Measurements from ENCODE around the gene OR10H2.
"Not testable (repeated sequence)": the region's sequence is repeated elsewhere in the genome, so short reads cannot be mapped to it uniquely, and the experiment has no call there.

OR10H2 gene, protein sequence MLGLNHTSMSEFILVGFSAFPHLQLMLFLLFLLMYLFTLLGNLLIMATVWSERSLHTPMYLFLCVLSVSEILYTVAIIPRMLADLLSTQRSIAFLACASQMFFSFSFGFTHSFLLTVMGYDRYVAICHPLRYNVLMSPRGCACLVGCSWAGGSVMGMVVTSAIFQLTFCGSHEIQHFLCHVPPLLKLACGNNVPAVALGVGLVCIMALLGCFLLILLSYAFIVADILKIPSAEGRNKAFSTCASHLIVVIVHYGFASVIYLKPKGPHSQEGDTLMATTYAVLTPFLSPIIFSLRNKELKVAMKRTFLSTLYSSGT

DNA sequence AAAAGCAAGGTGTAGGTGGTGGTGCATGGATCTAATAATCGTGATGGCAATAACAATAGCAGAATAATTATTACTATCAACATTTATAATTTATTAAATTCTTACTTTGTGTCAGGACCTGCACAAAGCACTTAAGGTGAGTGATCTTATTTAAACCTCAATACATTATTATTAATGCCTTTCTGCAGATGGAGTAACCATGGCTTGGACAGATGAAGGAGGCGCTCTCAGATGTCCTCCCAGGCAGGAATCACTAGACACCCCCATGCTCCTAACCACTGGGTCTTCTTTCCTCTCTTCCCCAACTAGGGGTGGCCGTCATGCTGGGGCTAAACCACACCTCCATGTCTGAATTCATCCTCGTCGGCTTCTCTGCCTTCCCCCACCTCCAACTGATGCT, at the start of gene OR10H2:
OR10H2 (plus strand) TSS at position 301 of the 400 bp plus-strand sequence; CDS start at position 321, 20 bp downstream.
- no peak for DNase-seq (ENCODE audit: low spot score)

DNA sequence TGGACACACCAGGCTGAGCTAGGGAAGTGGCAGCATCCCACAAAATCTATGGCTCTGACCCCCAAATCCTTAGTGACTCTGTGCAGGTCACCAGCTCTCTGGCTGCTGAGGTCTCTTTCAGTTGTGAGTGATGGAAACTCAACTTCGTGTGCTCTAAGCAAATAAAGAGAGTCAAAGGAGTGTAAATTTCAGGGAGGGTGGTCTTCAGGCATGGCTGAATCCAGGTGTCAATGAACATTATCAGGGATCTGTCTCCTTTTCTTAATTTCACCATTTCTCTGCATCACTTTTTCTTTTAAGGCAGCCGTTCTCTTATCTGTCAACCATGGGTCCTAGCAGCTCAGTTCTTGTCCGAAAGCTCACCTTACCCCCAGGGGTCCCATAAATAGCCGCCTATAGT, 48.7 kb upstream of the OR10H2 start:
- DNase-seq (ENCODE audit: low spot score), result no peak

- DNase-seq (ENCODE audit: low spot score), result not testable (repeated sequence)
These were observed 48.0 kb upstream of the OR10H2 start for GRCh38 chr19:15679865-15680264.

GRCh38 chr19:15680478-15681322, 47.1 kb upstream of the OR10H2 start:
- DNase-seq (ENCODE audit: low spot score), result no peak

DNA sequence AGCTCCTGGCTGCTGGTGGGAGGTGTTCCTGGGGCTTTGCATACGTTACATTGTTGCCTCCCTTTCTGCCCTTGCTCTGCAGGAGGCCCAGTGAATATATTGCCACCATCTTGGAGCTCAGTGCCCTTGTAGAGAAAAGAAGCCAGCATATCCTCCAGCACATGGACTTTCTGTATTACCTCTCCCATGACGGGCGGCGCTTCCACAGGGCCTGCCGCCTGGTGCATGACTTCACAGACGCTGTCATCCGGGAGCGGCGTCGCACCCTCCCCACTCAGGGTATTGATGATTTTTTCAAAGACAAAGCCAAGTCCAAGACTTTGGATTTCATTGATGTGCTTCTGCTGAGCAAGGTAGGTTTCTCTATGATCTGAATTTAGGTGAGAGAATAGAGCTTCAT, 44.4 kb upstream of the OR10H2 start:
- DNase-seq (ENCODE audit: low spot score), result no peak

GRCh38 chr19:15684828-15685227, 43.0 kb upstream of the OR10H2 start:
- no peak for DNase-seq (ENCODE audit: low spot score)

GRCh38 chr19:15696654-15697194, 31.1 kb upstream of the OR10H2 start:
- no peak for DNase-seq (ENCODE audit: low spot score)

- no peak for DNase-seq (ENCODE audit: low spot score)
These were observed 25.9 kb upstream of the OR10H2 start for GRCh38 chr19:15701757-15702533.

DNA sequence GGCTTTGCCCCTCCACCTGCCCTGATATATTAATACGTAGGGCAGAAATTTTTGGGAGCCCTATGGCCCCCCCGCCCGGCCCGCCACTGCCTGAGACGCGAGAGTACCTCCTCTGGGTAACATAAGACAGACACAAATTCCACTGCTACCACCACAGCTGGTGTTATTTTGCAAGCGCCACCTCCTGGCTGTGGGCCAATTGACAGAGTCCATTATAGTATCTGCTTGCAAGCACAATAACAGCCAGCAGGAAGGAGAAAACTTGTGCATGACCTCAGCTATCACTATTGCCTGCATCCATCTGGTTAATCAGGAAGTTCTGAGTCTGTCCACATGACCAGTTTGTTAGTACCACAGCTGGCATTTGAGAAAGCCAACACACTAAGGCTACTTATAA, 25.3 kb upstream of the OR10H2 start:
- DNase-seq (ENCODE audit: low spot score), result peak; percentile 61

- DNase-seq (ENCODE audit: low spot score), result no peak
These were observed 13.2 kb upstream of the OR10H2 start for GRCh38 chr19:15714638-15715037.

DNA sequence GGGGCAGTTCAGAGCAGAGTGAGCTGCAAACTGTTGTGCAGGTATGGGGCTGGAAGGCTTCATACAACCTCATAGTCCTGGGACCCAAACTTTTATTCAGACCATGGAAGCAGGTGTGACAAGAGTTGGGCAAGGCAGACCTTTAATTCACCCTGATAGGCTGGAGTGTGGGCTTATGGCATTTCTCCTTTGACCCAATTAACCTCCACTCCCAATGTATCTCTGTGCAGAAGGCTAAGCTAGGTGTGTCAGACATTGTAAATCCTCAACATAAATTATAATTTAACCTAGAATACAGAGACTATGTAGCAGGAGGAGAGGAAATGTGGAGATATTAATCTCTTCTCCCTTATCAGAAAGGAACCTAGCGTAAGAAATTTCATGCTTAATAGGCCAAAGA, 12.2 kb upstream of the OR10H2 start:
- no peak for DNase-seq (ENCODE audit: low spot score)

- no peak for DNase-seq (ENCODE audit: low spot score)
These were observed 10.0 kb upstream of the OR10H2 start for GRCh38 chr19:15717809-15718208.

DNA sequence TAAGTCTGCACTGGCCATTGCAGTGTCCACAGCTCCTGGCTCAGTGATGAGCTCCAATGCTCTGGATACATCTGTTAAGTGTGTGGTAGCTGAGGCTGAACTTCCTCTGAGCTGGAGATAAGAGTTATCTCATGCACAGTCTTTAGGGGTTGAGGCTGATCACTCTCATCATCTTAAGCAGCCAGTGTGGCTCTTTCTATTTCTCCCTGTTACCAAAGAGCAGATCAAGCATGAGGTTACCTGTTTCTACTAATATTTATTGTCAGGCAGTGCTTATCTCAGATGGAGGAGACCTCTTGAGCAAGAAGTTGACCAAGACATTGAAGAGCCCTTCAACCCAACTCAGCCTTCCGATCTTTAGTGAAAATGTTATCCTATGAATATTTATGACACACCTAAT, 6.6 kb upstream of the OR10H2 start:
- no peak for DNase-seq (ENCODE audit: low spot score)

GRCh38 chr19:15722956-15723355, 4.9 kb upstream of the OR10H2 start:
- no peak for DNase-seq (ENCODE audit: low spot score)

GRCh38 chr19:15730538-15730937, 2.7 kb downstream of the OR10H2 start:
- no peak for DNase-seq (ENCODE audit: low spot score)

GRCh38 chr19:15732388-15732787, 4.6 kb downstream of the OR10H2 start:
- DNase-seq (ENCODE audit: low spot score), result no peak

- DNase-seq (ENCODE audit: low spot score), result no peak
These were observed 6.1 kb downstream of the OR10H2 start for GRCh38 chr19:15733895-15734294.

GRCh38 chr19:15737722-15738121, 9.9 kb downstream of the OR10H2 start, which contains the start of gene OR10H3:
OR10H3 (plus strand) TSS chr19:15737985; CDS start chr19:15741393, 3,408 bp downstream.
- no peak for DNase-seq (ENCODE audit: low spot score)

DNA sequence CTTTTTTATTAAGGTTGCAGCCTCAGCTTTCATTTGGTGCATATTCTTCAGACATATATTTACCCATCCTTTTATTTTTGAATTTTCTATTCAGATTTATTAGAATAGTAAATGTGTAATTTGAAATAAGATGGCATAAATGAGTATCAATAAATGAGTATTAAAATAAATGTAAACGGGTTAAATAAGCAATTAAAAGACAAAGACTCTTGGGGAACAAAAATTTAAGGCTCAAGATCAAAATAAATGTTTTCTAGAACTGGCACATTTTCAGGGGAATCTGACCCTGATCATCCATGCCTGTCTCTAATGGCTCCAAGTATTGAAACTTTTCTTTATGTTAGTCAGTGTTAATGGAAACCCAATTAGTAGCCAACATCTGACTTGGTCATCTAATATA, 13.0 kb downstream of the OR10H2 start:
- DNase-seq (ENCODE audit: low spot score), result no peak

GRCh38 chr19:15748239-15748638, 20.4 kb downstream of the OR10H2 start:
- no peak for DNase-seq (ENCODE audit: low spot score)

DNA sequence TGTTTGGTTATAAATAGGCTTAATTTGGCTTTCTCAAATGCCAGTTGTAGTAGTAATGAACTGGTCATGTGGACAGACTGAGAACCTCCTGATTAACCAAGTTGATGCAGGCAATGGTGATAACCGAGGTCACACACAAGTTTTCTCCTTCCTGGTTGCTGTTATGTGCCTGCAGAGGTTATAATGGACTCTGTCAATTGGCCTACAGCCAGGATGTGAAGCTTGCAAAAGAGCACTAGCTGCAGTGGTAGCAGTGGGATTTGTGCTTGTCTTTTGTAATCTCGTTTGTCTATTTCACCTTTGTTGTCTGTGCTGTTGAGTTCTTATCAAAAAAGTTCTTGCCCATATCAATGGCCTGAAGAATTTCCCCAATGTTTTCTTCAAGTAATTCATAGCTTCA, 30.6 kb downstream of the OR10H2 start:
- no peak for DNase-seq (ENCODE audit: low spot score)

- no peak for DNase-seq (ENCODE audit: low spot score)
These were observed 32.2 kb downstream of the OR10H2 start for GRCh38 chr19:15759962-15760565.
